GM18519 (cell line): ENCODE results near the gene MAGEC3.

Experiments
- ATAC-seq: cut with Tn5 transposase; IDR thresholded peaks from one replicate; pipeline ENCODE4 v1.9.1; 2021; ENCODE audit warnings: mild to moderate bottlenecking, moderate library complexity; ENCODE audit not compliant: unreplicated experiment, low FRiP score

Gene MAGEC3

GRCh38 chrX:141945426-141945825 is 107.3 kb downstream of the MAGEC3 start:
- ATAC-seq: no peak

DNA sequence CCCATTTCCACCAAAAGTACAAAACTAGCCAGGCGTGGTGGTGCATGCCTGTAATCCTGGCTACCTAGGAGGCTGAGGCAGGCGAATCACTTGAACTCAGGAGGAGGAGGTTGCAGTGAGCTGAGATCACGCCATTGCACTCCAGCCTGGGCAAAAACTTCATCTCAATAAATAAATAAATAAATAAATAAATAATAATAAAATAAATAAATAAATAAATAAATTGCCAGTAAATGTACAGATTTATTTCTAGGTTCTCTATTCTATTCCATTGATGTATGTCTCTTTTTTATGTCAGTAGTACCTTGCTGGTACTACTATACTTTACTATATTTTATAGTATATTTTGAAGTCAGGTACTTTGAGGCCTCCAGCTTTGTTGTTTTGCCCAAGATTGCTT is 109.2 kb downstream of the MAGEC3 start:
- ATAC-seq: no peak
